H1 (cell line): ENCODE results near the gene LMNA.

Source experiments
- EZH2 ChIP-seq: fragments of 200-600 bp; sonication (generic); IDR thresholded peaks from 2 replicates; pipeline ENCODE4 v1.7.1; 2012; ENCODE audit warnings: low read depth, mild to moderate bottlenecking, moderate library complexity, low read length, inconsistent platforms; ENCODE audit not compliant: severe bottlenecking
- SP2 ChIP-seq: IDR thresholded peaks from 2 replicates; pipeline ENCODE4 v1.6.1; 2012; ENCODE audit warnings: mild to moderate bottlenecking, low read length, inconsistent platforms

GRCh38 chr1:156090138-156090839 lies 24.2 kb upstream of the LMNA start:
- TF ChIP-seq SP2 = no peak
- no peak for TF ChIP-seq EZH2
